ENCODE results near the gene ACTRT2.

Gene ACTRT2

GRCh38 chr1:3063379-3064295, 42.4 kb downstream of the ACTRT2 start:
- Histone ChIP-seq H3K27me3 (ENCODE audit: control insufficient read depth in 1 of 2, insufficient read depth in 2 of 2, low read length in 2 of 2) (peaks cover 8% of the 10 kb centered on the region in 2 donors), H3K36me3 (ENCODE audit: control insufficient read depth in 1 of 2, insufficient read depth in 2 of 2, low read length in 2 of 2) (peaks cover 0 to 4% of the 10 kb centered on the region in 2 donors), H3K27ac (ENCODE audit: low read depth, low read length) (no peak overlapping the region), H3K4me1 (ENCODE audit: control insufficient read depth in 1 of 2, insufficient read depth in 2 of 2, low read length in 2 of 2) (peaks cover 9 to 17% of the 10 kb centered on the region in 2 donors), H3K9ac (ENCODE audit: low read depth in 1 of 2, low read length in 2 of 2) (no peak overlapping the region), H3K4me3 (ENCODE audit: low read depth in 1 of 2, low read length in 2 of 2) (no peak overlapping the region), H3K9me3 (ENCODE audit: control insufficient read depth in 1 of 2, low read length in 2 of 2) (no peaks in the 10 kb centered on the region)

- no peak overlapping the region for H3K4me3 ChIP-seq (ENCODE audit: low read depth in 1 of 2, low read length in 2 of 2)
- H3K9ac ChIP-seq (ENCODE audit: low read depth in 1 of 2, low read length in 2 of 2), result no peak overlapping the region
- H3K27me3 ChIP-seq (ENCODE audit: control insufficient read depth in 1 of 2, insufficient read depth in 2 of 2, low read length in 2 of 2), result peaks cover 8% of the 10 kb centered on the region in 2 donors
- H3K36me3 ChIP-seq (ENCODE audit: control insufficient read depth in 1 of 2, insufficient read depth in 2 of 2, low read length in 2 of 2), result peaks cover 0 to 4% of the 10 kb centered on the region in 2 donors
- H3K4me1 ChIP-seq (ENCODE audit: control insufficient read depth in 1 of 2, insufficient read depth in 2 of 2, low read length in 2 of 2), result peaks cover 9 to 17% of the 10 kb centered on the region in 2 donors
- no peak overlapping the region for H3K27ac ChIP-seq (ENCODE audit: low read depth, low read length)
- H3K9me3 ChIP-seq (ENCODE audit: control insufficient read depth in 1 of 2, low read length in 2 of 2), result no peaks in the 10 kb centered on the region
Observed at GRCh38 chr1:3064296-3064850, 43.1 kb downstream of the ACTRT2 start.

- Histone ChIP-seq H3K4me1 (ENCODE audit: control insufficient read depth in 1 of 2, insufficient read depth in 2 of 2, low read length in 2 of 2) (peaks cover 9 to 17% of the 10 kb centered on the region in 2 donors), H3K27me3 (ENCODE audit: control insufficient read depth in 1 of 2, insufficient read depth in 2 of 2, low read length in 2 of 2) (peaks cover 8% of the 10 kb centered on the region in 2 donors), H3K36me3 (ENCODE audit: control insufficient read depth in 1 of 2, insufficient read depth in 2 of 2, low read length in 2 of 2) (peaks cover 0 to 4% of the 10 kb centered on the region in 2 donors), H3K9me3 (ENCODE audit: control insufficient read depth in 1 of 2, low read length in 2 of 2) (no peaks in the 10 kb centered on the region), H3K4me3 (ENCODE audit: low read depth in 1 of 2, low read length in 2 of 2) (no peak overlapping the region), H3K27ac (ENCODE audit: low read depth, low read length) (no peak overlapping the region), H3K9ac (ENCODE audit: low read depth in 1 of 2, low read length in 2 of 2) (no peak overlapping the region)
Observed at GRCh38 chr1:3064901-3065300, 43.6 kb downstream of the ACTRT2 start.

- Histone ChIP-seq H3K36me3 (ENCODE audit: control insufficient read depth in 1 of 2, insufficient read depth in 2 of 2, low read length in 2 of 2) (peaks cover 0 to 4% of the 10 kb centered on the region in 2 donors), H3K9ac (ENCODE audit: low read depth in 1 of 2, low read length in 2 of 2) (no peak overlapping the region), H3K27me3 (ENCODE audit: control insufficient read depth in 1 of 2, insufficient read depth in 2 of 2, low read length in 2 of 2) (peaks cover 8% of the 10 kb centered on the region in 2 donors), H3K4me1 (ENCODE audit: control insufficient read depth in 1 of 2, insufficient read depth in 2 of 2, low read length in 2 of 2) (peaks cover 9 to 17% of the 10 kb centered on the region in 2 donors), H3K4me3 (ENCODE audit: low read depth in 1 of 2, low read length in 2 of 2) (no peak overlapping the region), H3K27ac (ENCODE audit: low read depth, low read length) (no peak overlapping the region), H3K9me3 (ENCODE audit: control insufficient read depth in 1 of 2, low read length in 2 of 2) (no peaks in the 10 kb centered on the region)
Observed at GRCh38 chr1:3065396-3065795, 44.1 kb downstream of the ACTRT2 start.

- H3K27me3 ChIP-seq (ENCODE audit: control insufficient read depth in 1 of 2, insufficient read depth in 2 of 2, low read length in 2 of 2), result peaks cover 8% of the 10 kb centered on the region in 2 donors
- peaks cover 9 to 17% of the 10 kb centered on the region in 2 donors for H3K4me1 ChIP-seq (ENCODE audit: control insufficient read depth in 1 of 2, insufficient read depth in 2 of 2, low read length in 2 of 2)
Observed at GRCh38 chr1:3065797-3066196, 44.5 kb downstream of the ACTRT2 start.

GRCh38 chr1:3066250-3066711, 45.0 kb downstream of the ACTRT2 start:
- Histone ChIP-seq H3K9ac (ENCODE audit: low read depth in 1 of 2, low read length in 2 of 2) (peak overlapping the region; percentile 63 to 64), H3K4me1 (ENCODE audit: control insufficient read depth in 1 of 2, insufficient read depth in 2 of 2, low read length in 2 of 2) (peaks cover 9 to 17% of the 10 kb centered on the region in 2 donors), H3K4me3 (ENCODE audit: low read depth in 1 of 2, low read length in 2 of 2) (peak overlapping the region; percentile 66 to 69), H3K9me3 (ENCODE audit: control insufficient read depth in 1 of 2, low read length in 2 of 2) (no peaks in the 10 kb centered on the region), H3K36me3 (ENCODE audit: control insufficient read depth in 1 of 2, insufficient read depth in 2 of 2, low read length in 2 of 2) (no peaks in the 10 kb centered on the region), H3K27me3 (ENCODE audit: control insufficient read depth in 1 of 2, insufficient read depth in 2 of 2, low read length in 2 of 2) (peaks cover 8% of the 10 kb centered on the region in 2 donors), H3K27ac (ENCODE audit: low read depth, low read length) (no peak overlapping the region)

More at GRCh38 chr1:3065797-3066196, 44.5 kb downstream of the ACTRT2 start:
- no peak overlapping the region for H3K9ac ChIP-seq (ENCODE audit: low read depth in 1 of 2, low read length in 2 of 2)
- H3K9me3 ChIP-seq (ENCODE audit: control insufficient read depth in 1 of 2, low read length in 2 of 2), result no peaks in the 10 kb centered on the region
- H3K36me3 ChIP-seq (ENCODE audit: control insufficient read depth in 1 of 2, insufficient read depth in 2 of 2, low read length in 2 of 2), result no peaks in the 10 kb centered on the region
- no peak overlapping the region for H3K27ac ChIP-seq (ENCODE audit: low read depth, low read length)
- H3K4me3 ChIP-seq (ENCODE audit: low read depth in 1 of 2, low read length in 2 of 2), result peak overlapping the region; percentile 66 to 69

GRCh38 chr1:3066826-3067225, 45.6 kb downstream of the ACTRT2 start:
- Histone ChIP-seq H3K36me3 (ENCODE audit: control insufficient read depth in 1 of 2, insufficient read depth in 2 of 2, low read length in 2 of 2) (no peaks in the 10 kb centered on the region), H3K4me1 (ENCODE audit: control insufficient read depth in 1 of 2, insufficient read depth in 2 of 2, low read length in 2 of 2) (peaks cover 9 to 17% of the 10 kb centered on the region in 2 donors), H3K9ac (ENCODE audit: low read depth in 1 of 2, low read length in 2 of 2) (peak overlapping the region; percentile 63 to 64), H3K9me3 (ENCODE audit: control insufficient read depth in 1 of 2, low read length in 2 of 2) (no peaks in the 10 kb centered on the region), H3K4me3 (ENCODE audit: low read depth in 1 of 2, low read length in 2 of 2) (peak overlapping the region; percentile 66 to 69), H3K27me3 (ENCODE audit: control insufficient read depth in 1 of 2, insufficient read depth in 2 of 2, low read length in 2 of 2) (peaks cover 8% of the 10 kb centered on the region in 2 donors), H3K27ac (ENCODE audit: low read depth, low read length) (peak overlapping the region; percentile 42)

GRCh38 chr1:3067301-3067670, 46.0 kb downstream of the ACTRT2 start:
- H3K9me3 ChIP-seq (ENCODE audit: control insufficient read depth in 1 of 2, low read length in 2 of 2), result no peaks in the 10 kb centered on the region
- peak overlapping the region; percentile 66 to 69 for H3K4me3 ChIP-seq (ENCODE audit: low read depth in 1 of 2, low read length in 2 of 2)
- peaks cover 9 to 17% of the 10 kb centered on the region in 2 donors for H3K4me1 ChIP-seq (ENCODE audit: control insufficient read depth in 1 of 2, insufficient read depth in 2 of 2, low read length in 2 of 2)
- peak overlapping the region; percentile 63 to 64 for H3K9ac ChIP-seq (ENCODE audit: low read depth in 1 of 2, low read length in 2 of 2)
- H3K27ac ChIP-seq (ENCODE audit: low read depth, low read length), result no peak overlapping the region
- H3K27me3 ChIP-seq (ENCODE audit: control insufficient read depth in 1 of 2, insufficient read depth in 2 of 2, low read length in 2 of 2), result peaks cover 8% of the 10 kb centered on the region in 2 donors
- no peaks in the 10 kb centered on the region for H3K36me3 ChIP-seq (ENCODE audit: control insufficient read depth in 1 of 2, insufficient read depth in 2 of 2, low read length in 2 of 2)

- H3K9me3 ChIP-seq (ENCODE audit: control insufficient read depth in 1 of 2, low read length in 2 of 2), result no peaks in the 10 kb centered on the region
- peak overlapping the region; percentile 58 for H3K27ac ChIP-seq (ENCODE audit: low read depth, low read length)
- peak overlapping the region; percentile 63 to 64 for H3K9ac ChIP-seq (ENCODE audit: low read depth in 1 of 2, low read length in 2 of 2)
- no peaks in the 10 kb centered on the region for H3K36me3 ChIP-seq (ENCODE audit: control insufficient read depth in 1 of 2, insufficient read depth in 2 of 2, low read length in 2 of 2)
- H3K4me3 ChIP-seq (ENCODE audit: low read depth in 1 of 2, low read length in 2 of 2), result peak overlapping the region; percentile 66 to 69
- H3K27me3 ChIP-seq (ENCODE audit: control insufficient read depth in 1 of 2, insufficient read depth in 2 of 2, low read length in 2 of 2), result peaks cover 8 to 12% of the 10 kb centered on the region in 2 donors
- H3K4me1 ChIP-seq (ENCODE audit: control insufficient read depth in 1 of 2, insufficient read depth in 2 of 2, low read length in 2 of 2), result peaks cover 9 to 17% of the 10 kb centered on the region in 2 donors
Observed at GRCh38 chr1:3067671-3068563, 46.6 kb downstream of the ACTRT2 start.
